MM.1S (cell line): ENCODE data around the gene ZEB2.
"Not testable (repeated sequence)": the region's sequence is repeated elsewhere in the genome, so short reads cannot be mapped to it uniquely, and the experiment has no call there.

ENCODE experiments used
- DNase-seq: peaks from one replicate; pipeline ENCODE4 v3.0.0-alpha.2; 2015
- H2AFZ ChIP-seq: fragments of 300-600 bp; sonication (generic); 2 replicates; pipeline ENCODE4 v1.6.0; 2016; ENCODE audit warnings: antibody characterized with exemption, low read length
- H3F3A ChIP-seq: fragments of 300-600 bp; sonication (generic); 2 replicates; pipeline ENCODE4 v1.6.1; 2016; ENCODE audit warnings: mild to moderate bottlenecking, antibody characterized with exemption, low read length, moderate library complexity, mixed read lengths; ENCODE audit not compliant: insufficient read depth
- H3K27ac ChIP-seq: fragments of 300-600 bp; sonication (generic); 2 replicates; pipeline ENCODE4 v1.5.1; 2016; ENCODE audit warnings: mild to moderate bottlenecking, low read length
- H3K27me3 ChIP-seq: fragments of 300-600 bp; sonication (generic); replicated peaks from 2 replicates; pipeline ENCODE4 v1.6.0; 2016; ENCODE audit warnings: low read length; ENCODE audit not compliant: insufficient read depth
- H3K36me3 ChIP-seq: fragments of 300-600 bp; sonication (generic); replicated peaks from 2 replicates; pipeline ENCODE4 v1.6.1; 2016; ENCODE audit warnings: mild to moderate bottlenecking, low read length, mixed read lengths; ENCODE audit not compliant: insufficient read depth
- H3K4me1 ChIP-seq: fragments of 300-600 bp; sonication (generic); 2 replicates; pipeline ENCODE4 v1.6.1; 2016; ENCODE audit warnings: low read length, mixed read lengths
- H3K4me2 ChIP-seq: fragments of 300-600 bp; sonication (generic); 2 replicates; pipeline ENCODE4 v1.6.0; 2016; ENCODE audit warnings: low read depth, low read length
- H3K4me3 ChIP-seq: fragments of 300-600 bp; sonication (generic); 2 replicates; pipeline ENCODE4 v1.5.1; 2016; ENCODE audit warnings: low read length, mixed read lengths
- H3K79me2 ChIP-seq: fragments of 300-600 bp; sonication (generic); 2 replicates; pipeline ENCODE4 v1.6.1; 2016; ENCODE audit warnings: mixed run types, low read length, mixed read lengths
- H3K9ac ChIP-seq: fragments of 300-600 bp; sonication (generic); 2 replicates; pipeline ENCODE4 v1.6.1; 2016; ENCODE audit warnings: low read length, mixed read lengths
- H3K9me2 ChIP-seq: fragments of 300-600 bp; sonication (generic); replicated peaks from 2 replicates; pipeline ENCODE4 v1.6.1; 2016; ENCODE audit warnings: mild to moderate bottlenecking, low read length, mixed read lengths; ENCODE audit not compliant: insufficient read depth
- H3K9me3 ChIP-seq: fragments of 300-600 bp; sonication (generic); replicated peaks from 2 replicates; pipeline ENCODE4 v1.6.1; 2016; ENCODE audit warnings: mild to moderate bottlenecking, low read length, mixed read lengths; ENCODE audit not compliant: insufficient read depth
- H4K20me1 ChIP-seq: fragments of 300-600 bp; sonication (generic); 2 replicates; pipeline ENCODE4 v1.6.1; 2016; ENCODE audit warnings: mild to moderate bottlenecking, low read length, moderate library complexity, mixed read lengths; ENCODE audit not compliant: insufficient read depth
- CTCF ChIP-seq: fragments of 300-600 bp; sonication (generic); IDR thresholded peaks from 2 replicates; pipeline ENCODE4 v1.5.1; 2016; ENCODE audit warnings: antibody characterized with exemption, low read length, mixed read lengths
- EZH2 ChIP-seq: fragments of 300-600 bp; sonication (generic); optimal IDR thresholded peaks from 2 replicates; pipeline ENCODE3; 2017; ENCODE audit warnings: low read depth, mild to moderate bottlenecking, antibody characterized with exemption, low read length, mixed read lengths
- EZH2phosphoT487 ChIP-seq: fragments of 300-600 bp; sonication (generic); IDR thresholded peaks from 2 replicates; pipeline ENCODE4 v1.6.1; 2018; ENCODE audit warnings: antibody characterized with exemption, low read length

ZEB2 gene

DNA sequence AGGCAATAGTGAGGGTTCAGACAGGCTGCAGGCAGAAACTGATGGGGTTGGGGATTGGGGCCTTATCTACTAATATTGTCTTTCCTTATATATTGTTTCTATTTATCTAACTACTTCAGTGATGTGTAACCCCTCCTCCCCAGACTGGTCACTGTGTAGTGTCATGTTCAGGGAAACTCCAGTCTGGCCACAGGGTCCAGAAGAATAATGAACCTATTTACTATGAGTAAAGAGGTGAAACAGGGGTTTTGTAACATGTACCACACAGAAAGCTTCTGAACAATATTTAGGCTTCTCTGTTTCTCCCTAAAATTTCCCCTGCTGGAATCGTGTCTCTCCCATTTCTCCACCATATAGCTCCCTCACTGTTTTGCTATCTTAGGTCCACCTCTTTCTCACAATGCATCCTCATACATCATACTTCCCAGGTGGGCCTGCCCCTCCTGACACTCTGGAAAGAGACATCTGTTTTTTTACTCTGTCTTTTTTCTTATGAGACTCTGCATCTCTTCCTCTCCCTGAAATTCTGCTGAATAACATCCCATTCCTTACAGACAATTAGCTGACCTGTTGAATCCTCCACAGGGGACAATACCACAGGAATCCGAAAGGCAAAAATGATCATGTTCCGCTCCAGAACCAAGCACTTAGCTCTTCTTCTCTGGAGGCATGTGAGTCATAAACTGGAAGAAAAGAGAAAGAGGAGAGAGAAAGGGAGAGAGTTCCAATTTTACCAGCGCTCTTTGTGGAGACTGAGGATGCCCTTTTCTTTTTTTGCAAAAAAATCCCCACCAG is 154.8 kb downstream of the ZEB2 start:
- Histone ChIP-seq H3K4me1 (no peaks in the 10 kb centered on the region), H3F3A (no peaks in the 10 kb centered on the region), H3K9me2 (no peaks in the 10 kb centered on the region), H3K9ac (no peak overlapping the region), H3K36me3 (no peaks in the 10 kb centered on the region), H3K4me2 (no peak overlapping the region), H3K9me3 (no peaks in the 10 kb centered on the region), H3K27ac (no peak overlapping the region), H3K79me2 (no peaks in the 10 kb centered on the region), H2AFZ (no peak overlapping the region), H3K27me3 (no peaks in the 10 kb centered on the region), H3K4me3 (no peak overlapping the region), H4K20me1 (no peaks in the 10 kb centered on the region)
- TF ChIP-seq CTCF (no peak), EZH2 (no peak), EZH2phosphoT487 (no peak)
- DNase-seq = no peak

DNA sequence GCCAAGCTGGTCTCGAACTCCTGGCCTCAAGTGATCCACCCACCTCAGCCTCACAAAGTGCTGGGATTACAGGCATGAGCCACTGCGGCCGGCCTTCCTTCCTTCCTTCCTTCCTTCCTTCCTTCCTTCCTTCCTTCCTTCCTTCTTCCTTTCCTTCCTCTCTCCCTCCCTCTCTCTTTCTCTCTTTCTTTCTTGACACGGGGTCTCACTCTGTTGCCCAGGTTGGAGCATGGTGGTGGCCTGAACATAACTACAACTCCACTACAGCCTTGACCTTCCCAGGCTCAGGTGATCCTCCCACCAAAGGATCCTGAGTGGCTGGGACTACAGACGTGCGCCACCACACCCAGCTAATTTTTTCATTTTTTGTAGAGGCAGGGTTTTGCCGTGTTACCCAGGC is 155.7 kb downstream of the ZEB2 start:
- H3K36me3 ChIP-seq, H3F3A ChIP-seq, H3K4me2 ChIP-seq, H3K4me1 ChIP-seq, H4K20me1 ChIP-seq, H3K27ac ChIP-seq, DNase-seq, H2AFZ ChIP-seq, H3K4me3 ChIP-seq, H3K9ac ChIP-seq, H3K9me2 ChIP-seq, H3K9me3 ChIP-seq, H3K79me2 ChIP-seq, H3K27me3 ChIP-seq: not testable (repeated sequence)

DNA sequence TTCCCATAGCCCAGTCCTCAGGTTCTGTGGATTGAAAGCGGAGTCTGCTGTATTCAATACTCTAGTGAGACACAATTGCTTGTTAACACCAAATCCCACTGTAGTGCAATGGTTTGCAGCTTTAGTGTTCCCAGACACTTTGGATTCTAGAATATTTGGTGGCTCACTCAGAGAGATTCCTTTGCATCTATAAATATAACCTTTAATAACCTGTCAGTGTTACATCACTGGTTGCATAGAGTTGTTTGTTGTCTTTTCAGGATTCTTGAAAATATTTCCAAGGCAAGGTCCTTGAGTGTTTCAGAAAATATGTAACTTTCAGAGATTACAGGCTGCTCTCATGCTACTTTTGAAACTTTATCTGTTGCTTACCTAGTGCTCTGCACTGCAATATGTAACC is 157.5 kb downstream of the ZEB2 start:
- no peaks in the 10 kb centered on the region for H3K9me3 ChIP-seq
- H3K4me1 ChIP-seq = no peaks in the 10 kb centered on the region
- H3K9ac ChIP-seq = no peak overlapping the region
- no peaks in the 10 kb centered on the region for H4K20me1 ChIP-seq
- TF ChIP-seq EZH2 (no peak), CTCF (no peak), EZH2phosphoT487 (no peak)
- no peak overlapping the region for H2AFZ ChIP-seq
- no peaks in the 10 kb centered on the region for H3K36me3 ChIP-seq
- no peak overlapping the region for H3K4me3 ChIP-seq
- H3K79me2 ChIP-seq = no peaks in the 10 kb centered on the region
- no peak for DNase-seq
- no peak overlapping the region for H3K27ac ChIP-seq
- no peaks in the 10 kb centered on the region for H3K9me2 ChIP-seq
- H3K4me2 ChIP-seq = no peak overlapping the region
- no peaks in the 10 kb centered on the region for H3K27me3 ChIP-seq
- H3F3A ChIP-seq = no peaks in the 10 kb centered on the region

DNA sequence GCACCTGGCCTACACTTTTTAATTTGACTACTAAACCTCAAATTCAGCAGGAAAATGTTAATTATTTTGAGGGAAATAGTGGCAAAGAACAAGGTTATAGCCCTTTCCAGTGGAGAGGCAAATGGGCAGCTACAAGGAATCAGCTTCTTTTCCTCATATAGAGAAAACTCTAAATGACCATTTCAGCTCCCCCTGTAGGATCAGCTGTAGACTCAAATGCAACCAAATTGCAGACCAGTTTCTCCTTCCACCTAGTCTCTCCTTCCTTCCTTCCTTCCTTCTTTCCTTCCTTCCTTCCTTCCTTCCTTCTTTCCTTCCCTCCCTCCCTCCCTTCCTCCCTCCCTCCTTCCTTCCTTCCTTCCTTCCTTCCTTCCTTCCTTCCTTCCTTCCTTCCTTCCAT is 158.2 kb downstream of the ZEB2 start:
- H3K27ac ChIP-seq = no peak overlapping the region
- H3K36me3 ChIP-seq = no peaks in the 10 kb centered on the region

More for the DNA sequence above, 158.2 kb downstream of the ZEB2 start:
- Histone ChIP-seq H2AFZ (no peak overlapping the region), H3K9me2 (no peaks in the 10 kb centered on the region), H3K4me3 (no peak overlapping the region), H4K20me1 (no peaks in the 10 kb centered on the region), H3K27me3 (no peaks in the 10 kb centered on the region), H3K9ac (no peak overlapping the region), H3K4me2 (no peak overlapping the region), H3K9me3 (no peaks in the 10 kb centered on the region), H3K79me2 (no peaks in the 10 kb centered on the region), H3F3A (no peaks in the 10 kb centered on the region), H3K4me1 (no peaks in the 10 kb centered on the region)
- no peak for TF ChIP-seq EZH2phosphoT487
- no peak for TF ChIP-seq CTCF
- no peak for TF ChIP-seq EZH2
- no peak for DNase-seq
